SHP77 (cell line): Measurements from ENCODE around the gene TNPO2.
"Not testable (repeated sequence)": the region's sequence is repeated elsewhere in the genome, so short reads cannot be mapped to it uniquely, and the experiment has no call there.

ENCODE experiments used
- DNase-seq, 2 experiments: peaks; one replicate each; lab custom pipeline; 2025; lab: John Stamatoyannopoulos, UW

Gene TNPO2

GRCh38 chr19:12736995-12737834, 13.5 kb upstream of the TNPO2 start, which contains the start of gene GET3:
Gene GET3 (plus strand): TSS chr19:12737497. CDS start chr19:12737506, 9 bp downstream.
- DNase-seq = peak; percentile 99 to 100

- peak in 1 of 2 experiments; percentile 33 for DNase-seq
These were observed 9.9 kb upstream of the TNPO2 start for GRCh38 chr19:12733369-12734214.

GRCh38 chr19:12731337-12731736, 7.6 kb upstream of the TNPO2 start:
- no peak for DNase-seq

GRCh38 chr19:12730064-12730463, 6.3 kb upstream of the TNPO2 start:
- no peak for DNase-seq

GRCh38 chr19:12727745-12728433, 4.2 kb upstream of the TNPO2 start:
- DNase-seq = no peak

- no peak for DNase-seq
These were observed 3.2 kb upstream of the TNPO2 start for GRCh38 chr19:12726988-12727316.

- not testable (repeated sequence) for DNase-seq
These were observed 1.9 kb upstream of the TNPO2 start for GRCh38 chr19:12725612-12726011.

- DNase-seq = no peak
These were observed 421 bp downstream of the TNPO2 start for GRCh38 chr19:12723381-12723640.

GRCh38 chr19:12722566-12723380, 959 bp downstream of the TNPO2 start:
- peak; percentile 98 to 99 for DNase-seq

GRCh38 chr19:12721656-12722565, 1.8 kb downstream of the TNPO2 start:
- no peak for DNase-seq

GRCh38 chr19:12720851-12721655, 2.7 kb downstream of the TNPO2 start:
- DNase-seq = no peak

GRCh38 chr19:12720296-12720695, 3.4 kb downstream of the TNPO2 start:
- no peak for DNase-seq

- DNase-seq = no peak
These were observed 7.8 kb downstream of the TNPO2 start for GRCh38 chr19:12715929-12716328.

GRCh38 chr19:12715102-12715501, 8.6 kb downstream of the TNPO2 start:
- DNase-seq = no peak

- not testable (repeated sequence) for DNase-seq
These were observed 10.4 kb downstream of the TNPO2 start for GRCh38 chr19:12713304-12713703.

GRCh38 chr19:12712077-12712476, 11.7 kb downstream of the TNPO2 start:
- DNase-seq = not testable (repeated sequence)

GRCh38 chr19:12711187-12711586, 12.5 kb downstream of the TNPO2 start:
- DNase-seq = no peak

GRCh38 chr19:12708641-12709040, 15.1 kb downstream of the TNPO2 start:
- no peak for DNase-seq

- no peak for DNase-seq
These were observed 17.4 kb downstream of the TNPO2 start for GRCh38 chr19:12706332-12706718.
